HG02981 (cell line): ENCODE measurements around the gene TSPAN7.

Experiments used
- ATAC-seq: cut with Tn5 transposase; IDR thresholded peaks from one replicate; pipeline ENCODE4 v1.9.1; 2021; ENCODE audit warnings: mild to moderate bottlenecking, moderate library complexity; ENCODE audit not compliant: unreplicated experiment

TSPAN7 gene

DNA sequence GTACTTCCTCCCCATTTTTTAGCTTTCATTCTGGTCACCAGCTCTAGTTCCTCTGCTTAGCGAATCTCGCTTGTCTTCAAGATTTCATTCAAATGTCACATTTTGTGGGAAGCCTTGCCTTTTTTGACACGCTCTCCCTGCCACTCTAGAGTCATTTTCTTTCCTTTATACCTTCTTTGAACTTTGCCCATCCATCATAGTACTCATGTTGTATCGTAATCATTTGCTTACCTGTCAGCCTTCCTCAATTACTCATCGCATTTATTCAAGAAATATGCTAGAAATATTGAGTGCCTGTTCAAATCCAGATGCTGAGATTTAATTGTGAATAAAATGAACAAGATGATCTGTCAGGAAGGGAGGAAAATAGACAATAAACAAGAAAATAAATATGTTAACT lies 21.8 kb downstream of the TSPAN7 start:
- ATAC-seq = no peak

DNA sequence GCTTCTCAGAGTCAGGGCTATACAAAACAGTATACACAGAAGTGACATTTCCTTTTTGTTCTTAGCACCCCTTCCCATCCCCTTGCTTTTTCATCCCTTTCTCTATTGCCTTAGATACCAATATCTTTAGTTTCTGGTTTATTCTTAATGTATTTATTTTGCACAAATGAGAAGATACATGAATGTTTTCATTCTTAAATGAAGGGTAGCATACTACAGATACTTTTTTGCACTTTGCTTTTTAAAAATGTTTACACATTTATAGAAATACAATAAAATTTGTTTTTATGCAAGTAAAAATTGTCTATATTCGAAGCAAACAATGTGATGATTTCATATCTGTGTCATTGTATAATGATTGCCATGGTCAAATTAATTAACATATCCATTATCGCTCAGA lies 33.1 kb downstream of the TSPAN7 start:
- no peak for ATAC-seq

DNA sequence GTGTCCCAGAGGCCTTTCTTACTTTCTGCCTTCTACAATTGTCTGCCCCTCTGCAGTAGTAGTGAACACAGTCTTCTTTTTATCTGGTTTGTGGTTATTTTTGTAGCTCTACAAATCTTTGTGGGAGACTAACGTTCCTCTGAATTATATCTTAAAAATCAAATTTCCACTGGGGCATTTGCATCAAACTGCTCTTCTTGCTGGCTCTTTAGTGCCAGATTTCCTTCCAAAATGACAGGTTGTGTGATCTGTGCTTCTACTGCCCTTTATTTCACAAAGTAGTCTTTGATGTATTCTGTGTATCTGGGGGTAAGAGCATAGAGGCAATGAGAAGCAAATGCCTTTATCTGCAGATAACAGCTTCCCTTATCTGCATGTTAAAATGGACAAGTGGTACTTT lies 34.5 kb downstream of the TSPAN7 start:
- no peak for ATAC-seq

DNA sequence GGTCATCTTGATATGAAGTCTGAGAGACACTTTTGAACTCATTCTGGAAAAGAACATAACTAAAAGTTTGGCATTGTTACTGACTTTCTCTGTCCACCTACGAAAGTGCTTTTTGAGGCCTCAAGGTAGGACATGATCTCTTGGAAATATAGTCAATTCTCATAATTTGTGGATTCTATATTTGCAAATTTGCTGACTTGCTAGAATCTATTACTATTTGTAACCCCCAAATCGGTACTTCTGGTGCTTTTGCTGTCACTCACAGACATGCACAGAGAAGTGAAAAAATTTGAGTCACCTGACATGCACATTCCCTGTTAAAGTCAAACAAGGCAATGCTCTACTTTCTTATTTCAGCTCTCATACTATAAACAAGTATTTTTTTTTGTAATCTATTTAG lies 35.6 kb downstream of the TSPAN7 start:
- no peak for ATAC-seq

DNA sequence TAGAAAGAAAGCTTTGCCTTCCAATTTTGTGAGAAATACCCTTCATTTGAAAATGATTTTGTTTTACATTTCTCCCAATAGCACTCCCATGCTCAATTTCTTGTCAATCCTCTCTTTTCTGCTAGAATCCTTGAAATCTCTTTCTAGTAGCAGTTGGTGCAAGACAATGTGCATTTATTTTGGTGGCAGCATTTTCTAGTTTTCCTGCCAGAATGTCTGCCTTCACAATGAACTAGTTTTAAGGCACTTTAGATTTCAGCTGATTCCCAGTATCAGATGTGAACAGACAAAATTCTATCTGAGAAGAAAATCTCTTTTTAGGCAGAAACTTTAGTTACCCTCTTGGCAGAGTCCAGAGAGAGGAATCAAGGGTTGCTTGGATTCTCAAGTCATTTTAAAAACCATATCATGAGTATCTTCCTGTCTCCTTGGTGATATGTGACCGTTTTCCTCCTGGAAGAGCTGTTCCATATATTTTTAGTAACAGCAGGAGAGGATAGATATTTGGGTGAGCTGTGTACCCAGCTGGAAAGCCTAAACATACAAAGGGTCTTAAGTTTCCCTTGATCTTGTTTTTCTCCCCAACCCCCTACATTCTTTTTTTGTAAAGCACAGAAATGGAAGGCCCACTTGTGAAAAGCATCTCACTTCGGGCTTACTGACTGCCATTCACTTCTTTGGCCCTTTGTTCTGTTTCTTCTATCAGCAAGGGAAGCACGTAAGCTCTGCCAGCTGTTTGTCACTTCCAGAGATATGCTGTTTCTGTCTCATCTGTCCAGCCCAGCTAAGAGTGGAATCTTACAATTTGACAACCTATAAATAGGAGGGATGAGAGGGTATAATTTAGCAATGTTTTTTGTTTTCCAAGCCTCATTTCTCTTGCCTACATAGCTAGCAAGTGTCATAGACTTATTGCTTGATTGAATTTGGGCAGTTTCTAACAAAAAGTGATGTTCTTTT lies 38.7 kb downstream of the TSPAN7 start:
- no peak for ATAC-seq

DNA sequence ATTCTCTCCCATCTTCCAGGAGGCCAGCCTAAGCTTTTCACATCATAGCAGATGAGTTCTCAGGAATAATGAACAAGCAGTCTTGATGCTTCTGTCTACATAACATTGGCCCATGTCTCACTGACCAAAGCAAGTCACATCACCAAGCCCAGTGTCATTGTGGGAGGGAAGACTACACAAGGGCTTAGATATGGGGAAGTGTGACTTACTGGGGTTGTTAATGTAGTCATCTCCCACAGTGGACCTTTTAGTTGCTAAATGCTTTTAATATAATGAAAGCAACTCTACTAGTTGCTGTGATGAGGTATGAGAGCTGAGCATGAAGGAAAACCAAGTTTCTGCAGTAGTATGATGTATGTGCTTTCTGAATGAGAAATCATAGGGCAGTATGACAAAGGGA lies 40.5 kb downstream of the TSPAN7 start:
- no peak for ATAC-seq

DNA sequence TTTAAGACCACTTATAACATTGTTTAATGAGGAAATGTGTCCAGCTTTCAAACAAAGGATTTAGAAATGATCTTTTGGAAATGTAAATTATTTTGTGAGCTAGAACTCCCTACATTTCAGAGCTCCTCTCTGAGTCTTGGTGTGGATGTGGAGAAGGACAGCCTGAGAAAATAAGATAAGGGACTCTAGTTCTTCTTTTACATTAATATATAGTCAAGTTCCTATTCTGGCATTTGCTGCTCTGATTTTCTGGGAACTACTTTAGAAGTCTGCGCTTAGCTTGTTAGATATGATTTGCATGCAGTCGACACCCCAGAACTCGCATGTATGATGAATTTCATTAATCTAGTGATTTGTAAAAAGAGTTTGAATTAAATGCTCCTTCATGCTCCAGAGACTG lies 45.5 kb downstream of the TSPAN7 start:
- no peak for ATAC-seq

DNA sequence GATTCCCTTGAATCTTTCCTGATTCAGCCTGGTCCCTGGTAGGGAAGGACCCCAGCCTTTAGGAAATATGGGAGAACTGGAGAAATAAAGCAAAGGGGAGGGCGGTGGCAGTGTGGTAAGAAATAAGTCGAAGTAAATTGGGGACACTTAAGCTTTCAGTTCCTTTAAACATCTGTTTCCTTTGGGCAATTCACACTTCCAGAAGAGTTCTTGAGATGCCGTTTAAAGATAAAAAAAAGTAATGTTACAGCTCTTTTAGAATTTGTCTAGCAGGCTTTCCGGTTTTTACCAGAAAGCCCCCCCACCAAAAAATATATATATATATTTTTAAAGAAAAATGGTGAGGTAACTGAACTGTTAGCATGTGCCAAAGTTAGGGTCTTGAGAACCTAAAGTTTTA lies 46.6 kb downstream of the TSPAN7 start:
- no peak for ATAC-seq

DNA sequence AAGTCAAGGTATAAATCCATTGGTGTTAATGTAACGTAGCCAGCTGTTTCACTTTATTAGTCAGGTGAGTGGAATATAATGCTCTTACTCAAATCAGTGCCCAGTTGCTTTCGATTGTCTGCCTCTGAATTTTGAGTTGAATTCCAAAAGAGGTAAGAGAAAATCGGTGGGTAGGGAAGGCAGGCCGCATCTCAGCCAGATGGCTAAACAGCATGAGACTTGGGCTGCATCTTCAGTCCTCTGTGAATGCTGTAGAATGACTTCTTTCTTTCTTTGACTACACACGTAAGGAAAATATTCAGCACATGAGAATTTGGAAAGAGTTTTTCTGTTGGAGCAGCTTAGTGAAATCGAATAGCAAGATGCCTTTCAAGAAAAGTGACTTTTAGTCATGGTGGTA lies 49.5 kb downstream of the TSPAN7 start:
- ATAC-seq = no peak

DNA sequence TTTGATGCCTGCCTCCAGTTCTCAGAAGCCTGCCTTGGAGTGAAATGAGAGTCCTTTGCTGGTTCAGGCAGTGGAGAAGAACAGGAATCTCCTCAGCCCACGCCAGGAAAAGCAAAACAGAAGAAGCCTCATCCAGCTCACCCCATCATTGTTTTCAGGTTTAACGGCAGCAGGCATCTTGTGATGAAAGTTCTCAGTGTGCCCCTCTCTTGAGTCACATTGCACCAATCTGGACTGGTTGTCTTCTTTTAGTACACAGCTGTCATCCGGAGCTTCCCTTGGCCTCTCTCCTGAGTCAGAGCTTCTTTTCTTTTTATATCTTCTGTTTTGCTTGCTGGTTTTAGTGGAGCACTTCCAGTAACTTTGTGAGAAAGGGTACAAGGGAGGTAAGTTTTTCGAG lies 50.9 kb downstream of the TSPAN7 start:
- no peak for ATAC-seq

DNA sequence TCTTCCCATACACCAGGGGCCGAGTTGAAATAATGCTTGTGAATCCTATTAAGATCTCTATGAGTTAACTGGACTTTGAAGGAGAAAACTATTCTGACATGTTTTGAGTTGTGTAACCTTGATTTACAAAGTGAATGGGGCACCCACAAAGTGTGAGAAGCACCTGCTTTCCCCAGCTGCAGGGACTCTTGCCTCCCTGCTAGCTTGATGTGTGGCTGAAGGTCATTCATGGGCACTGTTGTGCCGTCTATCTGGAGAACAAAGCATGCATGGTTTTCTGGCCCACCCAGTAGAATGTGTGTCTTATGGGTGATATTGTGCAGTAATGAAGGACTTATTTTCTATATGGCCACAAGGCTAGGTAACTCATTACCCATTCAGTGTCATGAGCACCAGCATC lies 53.1 kb downstream of the TSPAN7 start:
- ATAC-seq = no peak

DNA sequence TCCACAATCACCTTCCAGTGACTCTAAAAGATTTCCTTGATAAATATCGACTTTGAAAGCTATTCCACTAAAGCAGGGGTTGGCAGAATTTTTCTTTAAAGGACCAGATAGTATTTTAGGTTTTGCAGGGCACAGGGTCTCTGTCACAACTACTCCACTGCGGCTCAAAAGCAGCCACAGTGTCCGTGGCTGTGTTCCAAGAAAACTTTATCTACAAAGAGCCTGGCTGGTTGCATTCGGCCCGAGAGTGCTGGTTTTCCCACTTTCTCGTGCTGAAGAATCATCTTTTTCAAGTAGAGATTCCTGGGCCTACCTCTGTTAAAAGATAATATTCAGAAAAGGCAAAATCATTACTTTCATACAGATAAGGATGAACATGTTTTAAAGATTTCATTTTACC lies 55.6 kb downstream of the TSPAN7 start:
- no peak for ATAC-seq

DNA sequence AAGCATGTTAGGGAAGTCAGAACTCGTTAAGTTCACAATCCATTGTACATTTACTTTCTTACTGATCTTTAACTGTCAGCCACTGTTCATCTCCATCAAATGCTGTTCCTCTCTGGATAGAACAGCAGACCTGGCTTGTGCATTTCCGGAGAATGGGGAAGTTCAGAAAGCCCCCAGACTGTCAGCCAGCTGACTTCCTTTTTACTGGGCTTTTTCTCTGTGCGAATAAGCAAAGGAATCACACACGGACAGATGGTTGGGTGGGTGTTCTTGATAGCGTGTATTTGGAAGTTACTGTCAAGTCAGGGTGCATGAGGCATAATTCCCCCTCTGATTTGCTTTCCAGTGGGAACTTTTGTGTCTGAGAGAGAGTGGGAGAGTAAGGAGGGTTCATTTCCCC lies 56.8 kb downstream of the TSPAN7 start:
- no peak for ATAC-seq

DNA sequence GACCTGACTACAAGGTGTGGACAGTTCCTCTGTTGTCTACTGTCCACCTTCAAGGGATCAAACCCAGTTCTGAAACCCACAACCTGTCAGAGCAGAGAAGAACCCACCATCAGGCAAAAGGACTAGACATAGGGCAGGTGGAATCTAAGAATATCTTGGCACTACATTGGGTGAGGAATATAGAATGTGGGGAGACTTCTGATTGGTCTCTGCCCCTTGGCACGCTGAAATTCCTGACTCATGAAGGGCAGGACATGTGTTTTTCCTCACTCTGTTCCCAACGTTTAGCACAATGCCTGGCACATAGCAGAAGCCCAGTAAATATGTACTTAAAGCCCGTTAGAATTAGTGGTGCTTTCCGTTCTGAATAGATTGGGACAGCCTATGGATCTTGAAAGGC lies 59.3 kb downstream of the TSPAN7 start:
- no peak for ATAC-seq

DNA sequence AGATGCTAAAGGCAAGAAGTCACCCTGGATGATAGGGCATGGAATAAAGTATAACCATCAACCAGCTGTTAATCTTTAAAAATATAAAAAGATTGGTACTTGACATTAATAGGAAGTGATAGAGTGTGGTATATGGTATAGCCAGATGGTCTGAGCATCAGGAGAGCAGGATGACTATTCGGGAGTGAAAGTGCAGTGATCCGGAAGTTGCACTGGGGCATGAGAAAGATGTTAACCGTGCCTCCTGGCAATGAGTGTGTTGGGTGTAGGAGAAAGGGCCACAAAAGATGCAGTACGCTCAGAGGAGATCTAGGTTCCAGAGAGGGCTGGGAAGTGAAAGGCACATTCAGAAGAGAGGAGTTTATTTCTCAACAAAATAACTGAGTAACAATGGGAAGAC lies 65.0 kb downstream of the TSPAN7 start:
- no peak for ATAC-seq

DNA sequence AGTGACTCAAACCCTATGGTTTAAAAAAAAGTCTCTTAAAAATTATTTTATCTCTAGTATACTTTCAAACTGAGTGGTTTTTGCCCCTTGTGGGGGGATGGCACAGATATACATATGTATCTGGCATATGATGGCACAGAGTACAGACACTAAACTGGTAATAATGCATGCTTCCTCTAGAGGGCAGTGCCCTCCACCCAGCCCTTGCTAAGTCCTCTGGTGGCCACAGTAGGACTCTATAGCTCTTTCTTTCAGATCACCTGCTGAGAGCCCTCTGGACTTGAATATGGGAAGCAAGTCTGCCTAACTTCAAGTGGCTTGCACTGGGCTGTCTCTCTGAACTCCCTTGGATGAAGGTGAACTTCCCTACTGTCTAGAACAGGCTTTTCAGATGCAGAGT lies 66.3 kb downstream of the TSPAN7 start:
- peak; percentile 70 for ATAC-seq

DNA sequence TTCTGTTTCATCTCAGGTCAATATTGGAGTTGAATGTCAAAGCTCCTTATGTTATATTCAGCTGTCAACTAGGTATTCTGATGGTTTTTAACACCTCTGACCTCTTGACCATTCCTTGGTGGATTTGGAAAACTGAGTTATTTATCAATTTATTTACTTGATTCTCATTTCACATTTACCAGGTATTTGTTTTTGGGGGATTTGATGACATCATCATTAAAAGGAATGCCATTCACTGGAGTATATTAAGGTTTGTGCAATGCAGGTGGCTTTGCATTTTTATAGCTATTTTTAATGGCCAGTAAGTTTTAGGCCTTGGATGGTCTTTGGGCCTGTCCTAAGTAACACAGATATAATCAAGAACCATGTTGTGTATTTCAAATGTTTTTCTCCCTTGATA lies 67.2 kb downstream of the TSPAN7 start:
- no peak for ATAC-seq

DNA sequence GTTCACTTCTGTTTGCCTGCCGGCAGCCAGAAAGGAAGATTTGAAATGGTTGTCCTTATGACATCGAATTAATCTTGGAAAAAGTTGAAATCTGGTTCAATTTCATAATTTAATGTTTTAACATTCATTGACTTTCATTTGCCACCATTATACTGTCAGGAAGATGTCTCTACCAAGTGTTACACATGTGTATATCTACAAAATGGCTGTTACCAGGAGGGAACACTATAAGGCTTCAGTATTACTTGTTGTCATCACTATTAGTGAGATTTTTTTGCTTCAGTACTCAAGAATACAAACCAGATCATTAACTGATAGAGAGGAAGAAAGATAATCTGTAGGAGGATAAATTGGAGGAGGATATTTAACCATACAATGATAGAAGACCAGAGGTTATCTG lies 71.2 kb downstream of the TSPAN7 start:
- ATAC-seq = no peak

DNA sequence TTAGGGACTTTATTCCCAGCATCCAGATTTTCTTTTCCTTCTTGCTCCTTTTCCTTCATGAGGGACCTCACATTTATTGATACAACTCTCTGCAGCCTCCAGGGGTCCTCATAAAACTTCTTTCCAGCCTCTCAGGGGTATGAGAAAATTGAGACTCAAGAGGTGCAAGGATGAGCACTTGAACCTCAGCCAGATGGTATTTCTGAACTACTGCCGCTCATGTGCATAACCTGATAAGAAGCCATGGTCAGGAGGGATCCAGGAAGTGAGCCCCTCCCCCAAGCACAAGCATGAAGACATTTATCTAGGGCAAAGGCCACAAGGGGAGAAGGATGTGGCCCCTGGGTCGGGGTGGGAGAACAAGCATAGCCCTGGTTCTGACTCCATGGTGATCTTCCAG lies 73.3 kb downstream of the TSPAN7 start:
- no peak for ATAC-seq

DNA sequence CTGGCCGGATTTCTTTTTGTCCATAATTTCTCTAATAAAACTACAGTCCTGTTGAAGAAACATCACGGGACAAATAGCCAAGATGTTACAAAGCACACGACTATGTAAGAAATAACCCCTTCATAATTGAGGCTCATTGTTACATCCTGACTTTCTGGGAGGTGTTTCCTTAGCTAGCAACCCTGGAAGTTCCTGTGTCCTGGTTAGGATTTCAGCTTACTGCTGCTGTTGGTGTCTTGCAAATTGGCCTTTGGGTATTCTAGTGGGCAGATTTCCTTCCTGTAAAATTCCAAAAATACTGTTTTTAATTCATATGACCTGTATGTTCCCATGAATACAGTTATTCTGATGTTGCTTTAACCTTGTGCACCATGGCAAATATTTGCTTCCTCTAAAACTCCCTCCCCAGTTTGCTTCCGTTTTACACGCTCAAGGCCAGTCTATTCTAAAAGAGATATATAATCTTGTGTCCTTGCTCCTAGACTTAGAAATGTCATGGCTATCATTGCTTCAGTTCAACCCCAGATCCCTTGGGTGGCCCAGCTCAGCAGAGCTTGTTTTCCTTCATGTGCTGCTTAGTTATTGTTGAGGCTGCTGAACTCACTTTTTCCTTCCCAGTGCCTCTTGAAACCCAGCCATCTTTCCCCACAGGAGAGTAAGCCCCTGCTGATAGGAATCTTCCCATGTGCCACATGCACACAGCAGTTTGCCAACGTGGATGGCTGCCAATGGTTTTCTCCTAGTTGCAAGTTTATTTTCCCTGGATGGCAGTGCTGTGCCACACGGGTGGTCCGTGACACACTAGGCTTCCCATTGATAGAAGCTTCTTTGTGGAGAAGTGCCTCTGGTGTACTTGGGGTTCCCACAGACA lies 75.8 kb downstream of the TSPAN7 start:
- ATAC-seq = no peak

DNA sequence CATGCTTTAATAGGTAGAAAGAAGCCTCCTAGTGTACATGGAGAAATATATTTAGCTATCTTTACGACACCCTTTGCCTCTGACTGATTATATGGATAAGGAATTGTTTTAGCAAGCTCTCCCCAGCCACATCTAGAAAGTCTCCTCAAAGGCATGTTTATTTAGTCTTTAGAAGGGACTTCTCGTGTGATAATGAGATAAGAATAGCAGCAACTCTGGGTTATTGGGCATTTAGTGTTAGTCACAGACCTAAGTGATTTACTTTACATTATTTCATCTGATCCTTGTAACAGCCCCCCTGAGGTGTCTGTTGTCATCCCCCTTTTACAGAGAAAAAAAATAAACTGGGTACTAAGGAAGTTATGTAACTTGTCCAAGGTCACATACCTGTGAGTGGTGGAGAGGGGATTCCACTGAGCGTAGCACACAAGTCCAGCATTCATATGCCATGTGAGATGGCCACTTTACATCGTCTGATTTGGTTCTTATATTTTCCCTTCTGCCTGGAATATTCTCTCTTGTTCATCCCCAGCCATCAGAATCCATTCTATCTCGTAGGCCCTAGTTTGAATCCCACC lies 77.7 kb downstream of the TSPAN7 start:
- ATAC-seq = no peak

DNA sequence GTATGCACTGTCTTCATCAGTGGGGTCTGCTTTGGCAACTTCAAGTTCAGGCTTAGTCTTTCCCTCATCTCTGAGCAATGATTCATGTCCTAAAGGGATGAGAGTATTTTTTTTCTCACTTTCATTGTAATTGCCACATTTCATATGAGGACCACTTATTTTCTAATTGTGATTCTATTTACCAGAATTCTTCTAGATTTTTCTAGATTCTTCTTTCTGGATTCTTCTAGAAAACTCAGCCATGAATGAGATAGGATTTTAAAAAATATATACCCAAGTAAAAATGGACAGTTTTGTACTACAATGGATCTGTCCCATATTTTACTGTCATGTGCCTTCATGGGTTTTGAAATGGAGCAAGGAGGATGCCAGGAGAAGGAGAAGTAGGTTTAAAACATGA lies 78.4 kb downstream of the TSPAN7 start:
- no peak for ATAC-seq
